Endothelial cell of umbilical vein (primary cell): Measurements from ENCODE around the gene ZNF98. TPM values are rescaled to one million over a fixed set of nuclear protein-coding genes. Genes with fewer than 3 reads are reported as not detected.

Experiments
- Bru-seq: library from RNA; stranded (reverse); fragments of 400-500 nt; gene quantifications from one replicate; lab custom pipeline; 2021; lab: Mats Ljungman, UMichigan
- BruChase-seq, 2 experiments: library from RNA; stranded (reverse); fragments of 400-500 nt; gene quantifications; one replicate each; lab custom pipeline; 2021; lab: Mats Ljungman, UMichigan
- BruUV-seq: library from RNA; stranded (reverse); fragments of 400-500 nt; replicated peaks from 2 replicates; lab custom pipeline; 2021; lab: Mats Ljungman, UMichigan
- CTCF ChIA-PET: fragments of 300-600, 350-600 bp; sonication (Branson Sonifier 250); formaldehyde crosslinking; loops from one replicate; lab custom pipeline; 2021; ENCODE audit warnings: antibody characterized with exemption, inconsistent platforms; lab: Charles Lee
- POLR2A ChIA-PET: fragments of 300-600, 350-600 bp; sonication (Branson Sonifier 250); formaldehyde crosslinking; loops from one replicate; lab custom pipeline; 2021; ENCODE audit warnings: antibody characterized with exemption, inconsistent platforms; lab: Charles Lee
- DNase-seq: peaks from one replicate; pipeline ENCODE4 v3.0.0-alpha.2; 2011; ENCODE audit warnings: low read depth, low spot score
- FAIRE-seq: peaks from 2 replicates; lab custom pipeline; 2011; peaks lifted over from hg19 to GRCh38; lab: Jason Lieb, UNC
- H2AFZ ChIP-seq: 2 replicates; pipeline ENCODE4 v1.6.0; 2012; ENCODE audit warnings: low read depth, low read length, control low read depth, inconsistent platforms
- H3K27ac ChIP-seq: 2 replicates; pipeline ENCODE4 v1.5.1; 2011; ENCODE audit warnings: low read depth, mild to moderate bottlenecking, control low read depth, low read length, moderate library complexity; ENCODE audit not compliant: insufficient read depth
- H3K27me3 ChIP-seq, 2 experiments: 2 replicates each; pipeline versions ENCODE4 v1.6.0 to v1.6.1; 2011; ENCODE audit warnings: low read length in 2 of 2, mixed read lengths in 1 of 2; ENCODE audit not compliant: control insufficient read depth in 2 of 2, insufficient read depth in 2 of 2
- H3K36me3 ChIP-seq, 2 experiments: 2 replicates in 1 of 2; 3 replicates in 1 of 2; pipeline ENCODE4 v1.5.1; 2011; ENCODE audit warnings: low read length in 2 of 2, mild to moderate bottlenecking in 1 of 2, moderate library complexity in 1 of 2; ENCODE audit not compliant: control insufficient read depth in 2 of 2, insufficient read depth in 2 of 2; ENCODE audit errors: extremely low read depth in 1 of 2
- H3K4me1 ChIP-seq: 3 replicates; pipeline ENCODE4 v1.5.1; 2011; ENCODE audit warnings: mild to moderate bottlenecking, low read length; ENCODE audit not compliant: control insufficient read depth, insufficient read depth; ENCODE audit errors: extremely low read depth
- H3K4me2 ChIP-seq: 2 replicates; pipeline ENCODE4 v1.6.1; 2011; ENCODE audit warnings: low read length, control low read depth, mixed read lengths; ENCODE audit not compliant: insufficient read depth
- H3K4me3 ChIP-seq, 3 experiments: fragments of 200-600 bp in 1 of 3; sonication (generic), shearing (Covaris generic) in 1 of 3; replicated peaks in 1 of 3; 2 replicates each; pipeline ENCODE4 v1.5.1; 2011 to 2016; ENCODE audit warnings: control low read depth in 3 of 3, low read length in 3 of 3, mild to moderate bottlenecking in 2 of 3, inconsistent platforms in 1 of 3, low read depth in 1 of 3, moderate library complexity in 1 of 3; ENCODE audit not compliant: insufficient read depth in 1 of 3
- H3K79me2 ChIP-seq: 2 replicates; pipeline ENCODE4 v1.6.0; 2012; ENCODE audit warnings: low read length, inconsistent platforms; ENCODE audit not compliant: control insufficient read depth, insufficient read depth
- H3K9ac ChIP-seq: replicated peaks from 2 replicates; pipeline ENCODE3; 2011; ENCODE audit warnings: low read length, control low read depth; ENCODE audit not compliant: insufficient read depth; ENCODE audit errors: extremely low read depth
- H3K9me1 ChIP-seq: replicated peaks from 3 replicates; pipeline ENCODE4 v1.6.0; 2011; ENCODE audit warnings: mild to moderate bottlenecking, low read length; ENCODE audit not compliant: control insufficient read depth, insufficient read depth; ENCODE audit errors: extremely low read depth
- H3K9me3 ChIP-seq: replicated peaks from 2 replicates; pipeline ENCODE4 v1.5.1; 2012; ENCODE audit warnings: low read length, inconsistent platforms; ENCODE audit not compliant: control insufficient read depth, insufficient read depth
- H4K20me1 ChIP-seq: replicated peaks from 2 replicates; pipeline ENCODE3; 2011; ENCODE audit warnings: mild to moderate bottlenecking, low read length; ENCODE audit not compliant: control insufficient read depth, insufficient read depth; ENCODE audit errors: extremely low read depth
- CTCF ChIP-seq, 2 donors: IDR thresholded peaks; 1 replicate in 1 of 2; 2 replicates in 1 of 2; pipeline ENCODE4 v1.5.1; 2011; ENCODE audit warnings: low read length in 2 of 2, mild to moderate bottlenecking in 2 of 2, moderate library complexity in 2 of 2, control low read depth in 1 of 2, inconsistent platforms in 1 of 2, low read depth in 1 of 2; ENCODE audit not compliant: insufficient read depth in 1 of 2; ENCODE audit errors: extremely low read depth in 1 of 2
- EZH2 ChIP-seq: IDR thresholded peaks from 2 replicates; pipeline ENCODE4 v1.6.1; 2012; ENCODE audit warnings: borderline replicate concordance, low read depth, mild to moderate bottlenecking, moderate library complexity, low read length, inconsistent platforms; ENCODE audit not compliant: severe bottlenecking
- FOS ChIP-seq: IDR thresholded peaks from 2 replicates; pipeline ENCODE4 v1.6.1; 2011; ENCODE audit warnings: mild to moderate bottlenecking, low read length, moderate library complexity, borderline replicate concordance; ENCODE audit not compliant: insufficient read depth
- GATA2 ChIP-seq: IDR thresholded peaks from 2 replicates; pipeline ENCODE4 v1.7.0; 2011; ENCODE audit warnings: low read depth, mild to moderate bottlenecking, moderate library complexity, mixed read lengths, low read length; ENCODE audit not compliant: insufficient read length, insufficient read depth
- JUN ChIP-seq: IDR thresholded peaks from 2 replicates; pipeline ENCODE4 v1.6.1; 2011; ENCODE audit warnings: borderline replicate concordance, low read depth; ENCODE audit not compliant: insufficient read length, insufficient read depth
- MAX ChIP-seq: IDR thresholded peaks from 2 replicates; pipeline ENCODE4 v1.6.1; 2011; ENCODE audit not compliant: insufficient read depth, insufficient read length
- MYC ChIP-seq: IDR thresholded peaks from one replicate; pipeline ENCODE4 v1.6.1; 2011; ENCODE audit warnings: mild to moderate bottlenecking, low read depth, low read length
- POLR2A ChIP-seq: IDR thresholded peaks from 2 replicates; pipeline ENCODE4 v1.6.1; 2012; ENCODE audit warnings: low read depth, mild to moderate bottlenecking, control low read depth, low read length
- POLR2AphosphoS5 ChIP-seq: IDR thresholded peaks from 2 replicates; pipeline ENCODE4 v1.6.1; 2012; ENCODE audit warnings: low read depth, mild to moderate bottlenecking, control low read depth, low read length, moderate library complexity; ENCODE audit not compliant: insufficient read depth
- dilution Hi-C: fragments of 300-500 bp; cut with MboI; formaldehyde crosslinking; loops from one replicate; pipeline ENCODE4 v1.15.0; 2019; ENCODE audit warnings: low sequenced_read_pairs; ENCODE audit not compliant: extremely low pct_ligation_motif_present
- intact Hi-C: fragments of 100-400 bp; cut with micrococcal nuclease; formaldehyde crosslinking; loops from one replicate; pipeline ENCODE4 v1.10.0; 2022
- long read RNA-seq: library from polyadenylated mRNA; stranded (forward); transcript quantifications from one replicate; pipeline ENCODE4 v2.0.0, GENCODE V29; 2021
- polyA minus RNA-seq, 3 experiments: library from RNA; depleted of rRNA, polyadenylated mRNA; stranded (reverse); fragments of >200 nt; gene quantifications; 1 replicate in 1 of 3; 2 replicates in 2 of 3; pipeline ENCODE4 v1.2.3, GENCODE V29; 2011
- polyA plus RNA-seq, 4 experiments: library from polyadenylated mRNA; depleted of rRNA in 3 of 4; stranded (reverse) in 3 of 4; unstranded in 1 of 4; fragments of >200 nt; gene quantifications; 2 replicates each; pipeline versions ENCODE4 v1.2.1 to v1.2.3, GENCODE V29; 2011 to 2012; ENCODE audit warnings: missing spikeins in 1 of 4
- total RNA-seq: library from RNA; stranded (reverse); gene quantifications from 2 replicates; pipeline ENCODE4 v1.2.3, GENCODE V29; 2021

Gene ZNF98
- total RNA-seq (not detected in 2 replicates), polyA plus RNA-seq (not detected in 2 replicates), polyA minus RNA-seq (not detected in 2 replicates), Bru-seq, nascent RNA (not detected), BruChase-seq, experiment 1, labeled RNA remaining after a 6-hour chase (not detected), BruChase-seq, experiment 2, labeled RNA remaining after a 2-hour chase (not detected)
- polyA plus RNA-seq (2011; cell fraction: cytosol; rRNA removed) = not detected in 2 replicates
- not detected in 2 replicates for polyA plus RNA-seq (2011; cell fraction: nucleus; rRNA removed)
- not detected in 2 replicates for polyA plus RNA-seq (2012)
- not detected for polyA minus RNA-seq (2011; cell fraction: cytosol; rRNA and poly(A)+ RNA removed)
- polyA minus RNA-seq (2011; cell fraction: nucleus; rRNA and poly(A)+ RNA removed) = not detected in 2 replicates
- long read RNA-seq = 0 reads

DNA sequence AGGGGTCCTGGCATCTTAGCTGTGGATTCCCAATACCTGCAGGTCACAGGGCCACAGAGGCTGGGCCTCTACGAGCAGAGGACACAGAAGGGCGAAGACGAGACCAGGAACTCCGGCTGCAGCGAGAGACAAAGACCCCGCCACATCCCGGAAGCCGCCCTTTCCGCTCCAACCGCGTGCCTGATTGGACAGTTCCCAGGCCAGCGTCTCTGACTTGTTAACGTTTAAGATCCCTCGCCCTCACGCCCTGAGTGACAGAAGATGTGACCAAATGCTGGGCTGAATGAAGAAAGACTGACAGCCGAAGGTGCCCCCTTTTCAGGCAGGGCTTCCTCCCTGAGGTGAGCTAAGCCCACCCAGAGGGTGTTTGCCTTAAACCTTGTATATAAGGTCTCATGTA is at the start of gene ZNF98:
Gene ZNF98, minus strand, starts transcription at position 136 of the 400 bp plus-strand sequence. Its CDS starts 122 bp downstream, at position 14.
- TF ChIP-seq JUN = no peak
- TF ChIP-seq MAX = no peak
- TF ChIP-seq MYC = no peak
- TF ChIP-seq POLR2AphosphoS5 = no peak
- no peak for TF ChIP-seq GATA2
- TF ChIP-seq CTCF (IDR thresholded peaks at IDR 0.05; ENCODE audit: extremely low read depth in 1 of 2, insufficient read depth in 1 of 2, low read depth in 1 of 2, low read length in 2 of 2) = no peak
- no peak for TF ChIP-seq FOS
- TF ChIP-seq POLR2A = no peak
- TF ChIP-seq EZH2 = no peak
- Histone ChIP-seq H3K36me3 (no peaks in the 10 kb centered on the region), H3K27ac (no peak within 1 kb of the TSS), H3K4me2 (no peak within 1 kb of the TSS), H3K9me3 (no peaks in the 10 kb centered on the region), H3K9ac (no peak within 1 kb of the TSS), H3K79me2 (no peaks in the 10 kb centered on the region), H3K4me1 (no peaks in the 10 kb centered on the region), H2AFZ (no peak within 1 kb of the TSS), H3K9me1 (no peaks in the 10 kb centered on the region), H4K20me1 (no peaks in the 10 kb centered on the region), H3K27me3 (no peaks in the 10 kb centered on the region), H3K4me3 (no peak within 1 kb of the TSS)
- intact Hi-C loops = no loop called here
- CTCF ChIA-PET = no interaction called here
- no TSS peak for BruUV-seq
- dilution Hi-C loops = no loop called here
- FAIRE-seq = no peak
- POLR2A ChIA-PET = no interaction called here
- DNase-seq = no peak
